AG04449 (cell line): ENCODE results near the gene ESAM.

Source experiments
- CTCF ChIA-PET: fragments of 350-600 bp; formaldehyde crosslinking; extraction: SDS; loops from one replicate; lab custom pipeline; 2021; ENCODE audit warnings: antibody characterized with exemption; lab: Yijun Ruan, JAX
- POLR2A ChIA-PET: fragments of 400-600, 350-600 bp; formaldehyde crosslinking; extraction: SDS; loops from one replicate; lab custom pipeline; 2020; ENCODE audit warnings: antibody characterized with exemption, inconsistent platforms; lab: Yijun Ruan, JAX
- DNase-seq: peaks from one replicate; pipeline ENCODE4 v3.0.0-alpha.2; 2010; ENCODE audit warnings: low read depth, low spot score
- H3K4me3 ChIP-seq: 2 replicates; pipeline ENCODE4 v1.5.1; 2011; ENCODE audit warnings: low read depth, mild to moderate bottlenecking, control low read depth, low read length
- TF ChIP-seq, protein P1 (sequence below): IDR thresholded peaks from one replicate; pipeline ENCODE4 v1.5.1; 2011; ENCODE audit warnings: mild to moderate bottlenecking, moderate library complexity, low read length, control low read depth, inconsistent platforms; ENCODE audit not compliant: insufficient read depth; ENCODE audit errors: missing control alignments

ESAM gene

GRCh38 chr11:124737638-124738305 lies 24.3 kb downstream of the ESAM start:
- H3K4me3 ChIP-seq, result no peak overlapping the region
- CTCF ChIA-PET, result interaction anchor here (1.0 to 2.7 kb wide), 4 partner anchors 8 to 68 kb away, joined by 4 to 15 read pairs (median 6); no protein-coding TSS in a partner anchor
- no peak for DNase-seq
- TF ChIP-seq, protein P1, sequence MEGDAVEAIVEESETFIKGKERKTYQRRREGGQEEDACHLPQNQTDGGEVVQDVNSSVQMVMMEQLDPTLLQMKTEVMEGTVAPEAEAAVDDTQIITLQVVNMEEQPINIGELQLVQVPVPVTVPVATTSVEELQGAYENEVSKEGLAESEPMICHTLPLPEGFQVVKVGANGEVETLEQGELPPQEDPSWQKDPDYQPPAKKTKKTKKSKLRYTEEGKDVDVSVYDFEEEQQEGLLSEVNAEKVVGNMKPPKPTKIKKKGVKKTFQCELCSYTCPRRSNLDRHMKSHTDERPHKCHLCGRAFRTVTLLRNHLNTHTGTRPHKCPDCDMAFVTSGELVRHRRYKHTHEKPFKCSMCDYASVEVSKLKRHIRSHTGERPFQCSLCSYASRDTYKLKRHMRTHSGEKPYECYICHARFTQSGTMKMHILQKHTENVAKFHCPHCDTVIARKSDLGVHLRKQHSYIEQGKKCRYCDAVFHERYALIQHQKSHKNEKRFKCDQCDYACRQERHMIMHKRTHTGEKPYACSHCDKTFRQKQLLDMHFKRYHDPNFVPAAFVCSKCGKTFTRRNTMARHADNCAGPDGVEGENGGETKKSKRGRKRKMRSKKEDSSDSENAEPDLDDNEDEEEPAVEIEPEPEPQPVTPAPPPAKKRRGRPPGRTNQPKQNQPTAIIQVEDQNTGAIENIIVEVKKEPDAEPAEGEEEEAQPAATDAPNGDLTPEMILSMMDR, result no peak
- POLR2A ChIA-PET, result no interaction called here

GRCh38 chr11:124736736-124737135 lies 25.4 kb downstream of the ESAM start:
- CTCF ChIA-PET, result interaction anchor here (1.3 to 2.3 kb wide), 3 partner anchors 9 to 26 kb away, joined by 3 to 6 read pairs (median 5); partner anchors contain the start of gene ESAM
- TF ChIP-seq, protein P1, result no peak
- H3K4me3 ChIP-seq, result no peak overlapping the region
- POLR2A ChIA-PET, result no interaction called here
- no peak for DNase-seq

GRCh38 chr11:124732230-124732629 lies 29.9 kb downstream of the ESAM start:
- no peak overlapping the region for H3K4me3 ChIP-seq
- ChIA-PET CTCF (interaction anchor here (1.9 kb wide), 1 partner anchor 63 kb away, joined by 5 read pairs; no protein-coding TSS in a partner anchor), POLR2A (no interaction called here)
- no peak for DNase-seq
- TF ChIP-seq, protein P1, result no peak

- no peak for DNase-seq
- TF ChIP-seq, protein P1, result no peak
- H3K4me3 ChIP-seq, result no peak overlapping the region
- ChIA-PET POLR2A (no interaction called here), CTCF (no interaction called here)
Measured at GRCh38 chr11:124729571-124729970, 32.5 kb downstream of the ESAM start.

GRCh38 chr11:124728134-124728533 lies 34.0 kb downstream of the ESAM start:
- DNase-seq, result no peak
- TF ChIP-seq, protein P1, result no peak
- ChIA-PET CTCF (no interaction called here), POLR2A (no interaction called here)
- H3K4me3 ChIP-seq, result no peak overlapping the region

- POLR2A ChIA-PET, result no interaction called here
- TF ChIP-seq, protein P1, result no peak
- CTCF ChIA-PET, result no interaction called here
- no peak for DNase-seq
- no peak overlapping the region for H3K4me3 ChIP-seq
Measured at GRCh38 chr11:124727474-124727873, 34.6 kb downstream of the ESAM start.
